ENCODE data around the gene GMPR.

Gene GMPR

GRCh38 chr6:16322666-16323312, 84.4 kb downstream of the GMPR start:
- H3K27me3 ChIP-seq: no peaks in the 10 kb centered on the region
- H3K4me1 ChIP-seq (ENCODE audit: control insufficient read depth in 1 of 2, insufficient read depth in 1 of 2, low read depth in 1 of 2, low read length in 1 of 2): peaks cover 6 to 11% of the 10 kb centered on the region in 2 experiments
- no peaks in the 10 kb centered on the region for H3K9me3 ChIP-seq
- H3K27ac ChIP-seq: peak overlapping the region; percentile 0
- H3K36me3 ChIP-seq: peaks cover 45% of the 10 kb centered on the region
- no peak overlapping the region for H3K4me3 ChIP-seq (ENCODE audit: low read depth in 1 of 2, low read length in 1 of 2)
- no peak for TF ChIP-seq CTCF (IDR thresholded peaks at IDR 0.05)

- TF ChIP-seq CTCF (IDR thresholded peaks at IDR 0.05): no peak
- Histone ChIP-seq H3K36me3 (peaks cover 44% of the 10 kb centered on the region), H3K27me3 (no peaks in the 10 kb centered on the region), H3K4me1 (ENCODE audit: control insufficient read depth in 1 of 2, insufficient read depth in 1 of 2, low read depth in 1 of 2, low read length in 1 of 2) (peaks cover 6 to 11% of the 10 kb centered on the region in 2 experiments), H3K27ac (no peak overlapping the region), H3K9me3 (no peaks in the 10 kb centered on the region), H3K4me3 (ENCODE audit: low read depth in 1 of 2, low read length in 1 of 2) (no peak overlapping the region)
Observed at GRCh38 chr6:16324184-16324583, 85.8 kb downstream of the GMPR start.

- Histone ChIP-seq H3K27ac (no peak overlapping the region), H3K9me3 (no peaks in the 10 kb centered on the region), H3K4me3 (ENCODE audit: low read depth in 1 of 2, low read length in 1 of 2) (no peak overlapping the region), H3K27me3 (no peaks in the 10 kb centered on the region), H3K4me1 (ENCODE audit: control insufficient read depth in 1 of 2, insufficient read depth in 1 of 2, low read depth in 1 of 2, low read length in 1 of 2) (peaks cover 6 to 10% of the 10 kb centered on the region in 2 experiments), H3K36me3 (peaks cover 44% of the 10 kb centered on the region)
- TF ChIP-seq CTCF (IDR thresholded peaks at IDR 0.05): no peak
Observed at GRCh38 chr6:16324606-16325225, 86.3 kb downstream of the GMPR start.

GRCh38 chr6:16326531-16326930, 88.1 kb downstream of the GMPR start:
- Histone ChIP-seq H3K4me1 (ENCODE audit: control insufficient read depth in 1 of 2, insufficient read depth in 1 of 2, low read depth in 1 of 2, low read length in 1 of 2) (peaks cover 1 to 4% of the 10 kb centered on the region in 2 experiments), H3K4me3 (ENCODE audit: low read depth in 1 of 2, low read length in 1 of 2) (no peak overlapping the region), H3K9me3 (no peaks in the 10 kb centered on the region), H3K27ac (no peak overlapping the region), H3K27me3 (no peaks in the 10 kb centered on the region), H3K36me3 (peaks cover 38% of the 10 kb centered on the region)
- TF ChIP-seq CTCF (IDR thresholded peaks at IDR 0.05): no peak

GRCh38 chr6:16326971-16327776, 88.8 kb downstream of the GMPR start:
- H3K4me3 ChIP-seq (ENCODE audit: low read depth in 1 of 2, low read length in 1 of 2): no peak overlapping the region
- H3K27me3 ChIP-seq: no peaks in the 10 kb centered on the region
- H3K27ac ChIP-seq: no peak overlapping the region
- no peaks in the 10 kb centered on the region for H3K9me3 ChIP-seq
- no peak for TF ChIP-seq CTCF (IDR thresholded peaks at IDR 0.05)
- H3K36me3 ChIP-seq: peaks cover 32% of the 10 kb centered on the region
- peaks cover 6 to 11% of the 10 kb centered on the region in 2 experiments for H3K4me1 ChIP-seq (ENCODE audit: control insufficient read depth in 1 of 2, insufficient read depth in 1 of 2, low read depth in 1 of 2, low read length in 1 of 2)

All from neutrophil (primary cell).